Stimulated activated CD4-positive, alpha-beta T cell treated with anti-CD3 and anti-CD28 coated beads, Interleukin-12 subunit alpha, Interleukin-12 subunit beta, amount 100 ng/mL, for 4 hours (primary cell): ENCODE data around the gene CD247.

Source experiments
- DNase-seq: peaks from one replicate; pipeline ENCODE4 v3.0.0-alpha.2; 2020

Gene CD247

GRCh38 chr1:167404161-167404888 is 114.0 kb downstream of the CD247 start:
- no peak for DNase-seq

DNA sequence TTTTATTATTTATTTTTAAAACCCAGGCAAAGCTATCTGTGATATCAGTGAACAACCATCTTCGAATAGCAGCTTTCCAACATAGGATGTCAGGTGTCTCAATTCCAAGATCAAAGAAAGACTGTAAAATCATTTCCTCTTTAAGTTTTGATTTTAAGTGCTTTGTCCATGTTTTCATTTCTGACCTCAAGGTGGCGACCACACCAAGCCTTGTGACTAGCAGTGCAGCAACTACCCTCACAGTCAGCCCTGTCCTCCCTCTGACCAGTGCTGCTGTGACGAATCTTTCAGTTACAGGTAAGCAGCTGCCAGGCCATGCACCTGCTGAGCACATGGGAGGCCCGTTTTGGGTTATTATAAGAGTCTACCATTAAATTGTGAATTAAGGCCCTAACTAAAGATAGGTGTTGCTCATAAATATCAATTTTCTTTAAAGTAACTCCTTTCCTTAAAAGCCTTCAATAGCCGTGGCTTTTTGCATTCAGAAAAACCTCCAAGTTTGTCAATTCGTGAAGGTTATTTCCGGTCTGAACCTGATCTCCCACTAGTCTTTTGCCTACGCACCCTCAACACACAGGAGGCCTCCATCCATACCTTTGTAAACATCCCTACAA is 117.0 kb downstream of the CD247 start:
- DNase-seq: peak; percentile 37

DNA sequence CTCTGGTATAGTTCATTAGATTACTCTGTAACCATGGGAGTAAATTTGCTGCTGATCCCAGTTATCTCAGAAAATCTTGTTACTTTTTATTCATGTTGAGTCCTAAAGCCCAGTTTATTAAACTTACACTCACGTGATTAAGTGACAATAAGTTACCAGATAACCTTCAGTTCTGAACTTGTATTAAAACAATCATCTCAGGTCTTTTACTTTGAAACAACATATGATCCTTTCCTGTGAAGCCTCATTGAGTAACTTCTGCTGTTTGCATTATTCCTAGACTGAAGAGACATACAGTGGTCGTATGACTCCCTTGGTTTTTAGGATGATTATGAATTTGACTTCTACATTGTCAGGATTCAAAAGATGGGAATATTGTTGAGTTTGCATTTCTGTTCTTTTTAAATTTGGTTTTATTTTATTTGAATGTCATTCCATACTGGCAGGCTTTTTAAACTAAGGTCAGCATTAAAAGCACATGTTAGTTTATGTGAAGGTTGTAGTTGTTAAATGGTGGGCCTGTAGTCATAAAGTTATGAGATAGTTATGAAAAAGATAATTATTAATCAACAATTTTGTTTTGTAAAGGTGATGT is 117.9 kb downstream of the CD247 start:
- no peak for DNase-seq

- no peak for DNase-seq
Observed at GRCh38 chr1:167392200-167392696, 126.1 kb downstream of the CD247 start.

DNA sequence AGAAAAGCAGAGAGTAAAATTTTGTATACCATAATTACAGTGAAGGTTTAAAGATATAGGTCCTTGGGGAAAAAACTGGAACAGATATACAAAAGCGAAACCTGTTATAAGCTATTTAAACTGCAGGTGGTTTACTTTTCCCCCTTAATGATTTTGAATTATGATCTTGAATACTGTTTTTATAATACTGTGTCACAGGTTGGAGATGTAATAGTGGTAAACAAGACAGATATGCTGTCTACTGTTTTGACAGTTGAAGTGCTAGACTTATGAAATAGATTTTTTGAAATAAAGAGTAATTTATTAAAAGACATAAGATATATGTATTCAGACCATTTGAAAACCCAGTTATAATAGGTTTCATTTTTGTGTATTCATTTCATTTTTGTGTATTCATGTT is 129.4 kb downstream of the CD247 start:
- DNase-seq: no peak

DNA sequence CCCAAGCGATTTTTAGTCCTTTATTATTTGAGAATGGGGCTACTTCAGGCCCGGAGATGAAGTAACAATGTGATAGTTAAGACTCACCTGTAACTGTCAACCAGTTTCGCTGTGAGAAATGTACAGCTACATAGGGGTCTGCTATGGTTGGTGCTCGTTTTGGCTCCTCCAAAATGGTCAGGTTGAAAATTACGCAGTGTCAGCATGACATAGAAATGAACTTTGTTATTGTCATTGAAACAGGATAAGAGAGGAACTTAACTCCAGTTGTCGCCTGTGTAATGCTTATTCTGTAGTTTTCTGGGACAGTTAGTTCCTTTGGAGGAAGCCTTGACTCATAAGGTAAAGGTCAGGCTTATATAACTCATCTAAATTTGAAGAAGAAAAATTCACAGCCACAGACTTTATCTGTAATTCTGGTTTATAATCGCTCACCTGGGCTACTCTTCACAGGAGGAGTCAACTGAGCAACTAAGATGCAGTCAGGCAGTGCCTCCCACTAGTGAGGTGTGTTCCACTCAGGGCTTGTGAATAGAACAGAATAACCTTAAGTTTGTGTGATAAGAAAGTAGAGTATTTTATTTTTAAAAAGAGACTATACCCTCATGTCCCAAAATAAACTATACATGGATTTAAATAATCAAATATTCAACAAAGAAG is 130.9 kb downstream of the CD247 start:
- no peak for DNase-seq
